ENCODE data around the gene RPSA.

- no peak for TF ChIP-seq POLR2A (IDR thresholded peaks at IDR 0.05)
- no peak for TF ChIP-seq CTCF (IDR thresholded peaks at IDR 0.05)
Measured at GRCh38 chr3:39429466-39429865, 22.9 kb downstream of the RPSA start.
